ENCODE results near the gene DGCR2.

DGCR2 gene

GRCh38 chr22:19130959-19131684 lies 8.9 kb upstream of the DGCR2 start, which contains the start of gene TSSK2:
Gene TSSK2 (plus strand): TSS chr22:19131308. CDS start chr22:19131400, 92 bp downstream.
- Histone ChIP-seq H3K4me1 (ENCODE audit: low read length) (no peaks in the 10 kb centered on the region), H3K27ac (ENCODE audit: low read length) (no peak within 1 kb of the TSS), H3K79me2 (ENCODE audit: low read length) (no peaks in the 10 kb centered on the region), H3K36me3 (replicated peaks; ENCODE audit: low read depth, low read length) (peaks cover 17% of the 10 kb centered on the region), H2AFZ (ENCODE audit: low read depth, low read length) (no peak within 1 kb of the TSS), H3K9me3 (ENCODE audit: insufficient read depth, low read length) (no peaks in the 10 kb centered on the region), H3K4me3 (ENCODE audit: low read length) (no peak within 1 kb of the TSS), H4K20me1 (ENCODE audit: insufficient read depth, low read length) (no peaks in the 10 kb centered on the region), H3K27me3 (ENCODE audit: low read depth, low read length) (no peaks in the 10 kb centered on the region), H3K4me2 (ENCODE audit: low read length) (no peak within 1 kb of the TSS), H3K9ac (ENCODE audit: low read length) (no peak within 1 kb of the TSS)
- TF ChIP-seq, protein P1, sequence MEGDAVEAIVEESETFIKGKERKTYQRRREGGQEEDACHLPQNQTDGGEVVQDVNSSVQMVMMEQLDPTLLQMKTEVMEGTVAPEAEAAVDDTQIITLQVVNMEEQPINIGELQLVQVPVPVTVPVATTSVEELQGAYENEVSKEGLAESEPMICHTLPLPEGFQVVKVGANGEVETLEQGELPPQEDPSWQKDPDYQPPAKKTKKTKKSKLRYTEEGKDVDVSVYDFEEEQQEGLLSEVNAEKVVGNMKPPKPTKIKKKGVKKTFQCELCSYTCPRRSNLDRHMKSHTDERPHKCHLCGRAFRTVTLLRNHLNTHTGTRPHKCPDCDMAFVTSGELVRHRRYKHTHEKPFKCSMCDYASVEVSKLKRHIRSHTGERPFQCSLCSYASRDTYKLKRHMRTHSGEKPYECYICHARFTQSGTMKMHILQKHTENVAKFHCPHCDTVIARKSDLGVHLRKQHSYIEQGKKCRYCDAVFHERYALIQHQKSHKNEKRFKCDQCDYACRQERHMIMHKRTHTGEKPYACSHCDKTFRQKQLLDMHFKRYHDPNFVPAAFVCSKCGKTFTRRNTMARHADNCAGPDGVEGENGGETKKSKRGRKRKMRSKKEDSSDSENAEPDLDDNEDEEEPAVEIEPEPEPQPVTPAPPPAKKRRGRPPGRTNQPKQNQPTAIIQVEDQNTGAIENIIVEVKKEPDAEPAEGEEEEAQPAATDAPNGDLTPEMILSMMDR (IDR thresholded peaks at IDR 0.05; ENCODE audit: low read depth, low read length), result no peak
- TF ChIP-seq EZH2phosphoT487 (IDR thresholded peaks at IDR 0.05; ENCODE audit: low read depth), result no peak

DNA sequence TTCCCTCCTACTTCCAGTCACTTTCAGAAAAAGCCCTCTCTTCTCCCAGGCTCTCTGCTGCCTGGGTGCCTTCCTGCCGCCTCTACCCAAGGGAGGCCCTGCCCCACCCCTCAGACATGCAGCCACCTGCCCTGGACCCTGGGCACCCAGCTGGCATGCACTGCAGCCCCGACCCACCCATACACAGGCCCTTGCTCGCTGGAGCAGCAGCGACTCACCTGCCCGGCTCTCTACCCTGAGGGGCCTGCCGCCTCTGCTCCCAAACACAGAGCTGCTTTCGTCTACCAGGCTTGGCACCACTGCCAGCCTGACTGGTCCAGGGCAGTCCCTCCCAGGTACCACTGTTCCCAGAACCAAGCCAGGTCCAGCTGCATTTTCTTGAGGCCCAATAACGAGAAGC lies 7.7 kb upstream of the DGCR2 start:
- no peaks in the 10 kb centered on the region for H3K27me3 ChIP-seq (ENCODE audit: low read depth, low read length)
- no peak for TF ChIP-seq EZH2phosphoT487 (IDR thresholded peaks at IDR 0.05; ENCODE audit: low read depth)
- TF ChIP-seq, protein P1 (IDR thresholded peaks at IDR 0.05; ENCODE audit: low read depth, low read length), result no peak
- H3K4me2 ChIP-seq (ENCODE audit: low read length), result no peak overlapping the region
- H3K9me3 ChIP-seq (ENCODE audit: insufficient read depth, low read length), result no peaks in the 10 kb centered on the region
- peaks cover 13% of the 10 kb centered on the region for H3K36me3 ChIP-seq (replicated peaks; ENCODE audit: low read depth, low read length)
- H4K20me1 ChIP-seq (ENCODE audit: insufficient read depth, low read length), result no peaks in the 10 kb centered on the region
- H3K27ac ChIP-seq (ENCODE audit: low read length), result no peak overlapping the region
- no peaks in the 10 kb centered on the region for H3K4me1 ChIP-seq (ENCODE audit: low read length)
- H3K9ac ChIP-seq (ENCODE audit: low read length), result no peak overlapping the region
- no peak overlapping the region for H3K4me3 ChIP-seq (ENCODE audit: low read length)
- H3K79me2 ChIP-seq (ENCODE audit: low read length), result no peaks in the 10 kb centered on the region
- no peak overlapping the region for H2AFZ ChIP-seq (ENCODE audit: low read depth, low read length)

DNA sequence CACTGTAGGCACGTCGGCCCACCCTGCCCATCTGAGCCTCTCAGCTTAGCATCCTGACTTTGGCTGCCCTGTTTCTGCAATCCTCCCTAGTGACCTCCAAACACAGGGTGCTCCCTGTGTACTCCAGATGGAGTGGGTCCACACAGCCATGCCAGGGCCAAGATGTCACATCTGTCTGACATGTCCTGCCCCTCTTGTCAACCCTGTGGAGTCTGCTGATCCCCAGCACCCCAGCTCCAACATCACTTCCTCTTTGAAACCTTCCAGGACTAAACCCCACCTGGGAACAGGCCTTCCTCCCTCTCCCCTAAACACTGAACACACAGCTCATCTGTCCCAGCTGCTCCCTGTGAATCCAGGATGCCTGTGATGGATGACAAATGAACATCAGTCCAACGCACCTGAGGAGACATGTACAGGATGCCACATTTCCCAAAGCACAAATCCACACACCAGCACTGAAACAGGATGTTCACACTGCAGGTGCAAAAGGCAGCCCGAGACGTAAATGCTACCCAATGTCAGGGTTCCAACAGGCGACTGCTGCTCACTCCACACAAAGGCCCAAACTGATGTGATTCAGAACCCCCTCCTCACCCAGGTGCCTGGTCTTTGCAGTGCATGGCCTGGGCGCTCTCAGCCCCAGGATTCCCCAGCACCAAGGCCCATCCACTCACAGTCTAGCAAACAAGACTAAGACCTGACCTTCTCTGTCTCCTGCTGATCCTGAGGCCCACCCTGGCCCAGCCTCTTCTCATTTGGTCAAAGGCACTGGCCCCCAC lies 6.9 kb upstream of the DGCR2 start:
- Histone ChIP-seq H3K27ac (ENCODE audit: low read length) (no peak overlapping the region), H3K4me1 (ENCODE audit: low read length) (no peaks in the 10 kb centered on the region), H3K9me3 (ENCODE audit: insufficient read depth, low read length) (no peaks in the 10 kb centered on the region), H3K36me3 (replicated peaks; ENCODE audit: low read depth, low read length) (peaks cover 10% of the 10 kb centered on the region), H3K27me3 (ENCODE audit: low read depth, low read length) (no peaks in the 10 kb centered on the region), H3K4me3 (ENCODE audit: low read length) (no peak overlapping the region), H3K79me2 (ENCODE audit: low read length) (no peaks in the 10 kb centered on the region), H4K20me1 (ENCODE audit: insufficient read depth, low read length) (no peaks in the 10 kb centered on the region), H3K4me2 (ENCODE audit: low read length) (no peak overlapping the region), H2AFZ (ENCODE audit: low read depth, low read length) (no peak overlapping the region), H3K9ac (ENCODE audit: low read length) (no peak overlapping the region)
- no peak for TF ChIP-seq EZH2phosphoT487 (IDR thresholded peaks at IDR 0.05; ENCODE audit: low read depth)
- TF ChIP-seq, protein P1 (IDR thresholded peaks at IDR 0.05; ENCODE audit: low read depth, low read length), result no peak

GRCh38 chr22:19128009-19128401 lies 5.8 kb upstream of the DGCR2 start:
- TF ChIP-seq, protein P1 (IDR thresholded peaks at IDR 0.05; ENCODE audit: low read depth, low read length), result no peak
- TF ChIP-seq EZH2phosphoT487 (IDR thresholded peaks at IDR 0.05; ENCODE audit: low read depth), result no peak
- no peak overlapping the region for H3K27ac ChIP-seq (ENCODE audit: low read length)
- H3K4me1 ChIP-seq (ENCODE audit: low read length), result peaks cover 1% of the 10 kb centered on the region
- no peak overlapping the region for H2AFZ ChIP-seq (ENCODE audit: low read depth, low read length)
- no peak overlapping the region for H3K4me2 ChIP-seq (ENCODE audit: low read length)
- no peaks in the 10 kb centered on the region for H3K27me3 ChIP-seq (ENCODE audit: low read depth, low read length)
- H3K36me3 ChIP-seq (replicated peaks; ENCODE audit: low read depth, low read length), result peaks cover 1% of the 10 kb centered on the region
- no peaks in the 10 kb centered on the region for H4K20me1 ChIP-seq (ENCODE audit: insufficient read depth, low read length)
- H3K9me3 ChIP-seq (ENCODE audit: insufficient read depth, low read length), result no peaks in the 10 kb centered on the region
- no peaks in the 10 kb centered on the region for H3K79me2 ChIP-seq (ENCODE audit: low read length)
- H3K4me3 ChIP-seq (ENCODE audit: low read length), result no peak overlapping the region
- no peak overlapping the region for H3K9ac ChIP-seq (ENCODE audit: low read length)

Data from OCI-LY3 (cell line).